GM21723 (cell line): ENCODE data around the gene USP31.

ENCODE experiments used
- ATAC-seq: cut with Tn5 transposase; IDR thresholded peaks from one replicate; pipeline ENCODE4 v1.9.1; 2021; ENCODE audit warnings: mild to moderate bottlenecking, moderate library complexity; ENCODE audit not compliant: unreplicated experiment

USP31 gene

DNA sequence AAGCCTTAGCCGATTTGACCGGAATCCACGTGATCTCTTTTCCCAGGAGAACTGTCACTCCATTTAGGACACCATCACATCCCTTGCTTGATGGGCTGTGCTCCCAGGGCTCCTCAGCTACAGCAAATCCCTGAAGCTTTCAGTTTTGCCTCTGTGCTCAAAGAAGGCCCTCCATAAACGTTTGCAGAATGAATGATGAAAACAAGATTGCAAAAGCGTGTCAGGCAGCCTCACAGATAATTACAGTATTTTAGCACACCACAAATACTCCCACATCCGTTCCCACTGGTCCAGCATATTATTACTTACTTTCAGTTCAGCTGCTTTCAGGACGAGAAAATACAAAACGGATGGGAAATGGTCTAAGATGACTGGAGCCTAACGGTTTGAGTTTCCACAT lies 84.6 kb downstream of the USP31 start:
- no peak for ATAC-seq

DNA sequence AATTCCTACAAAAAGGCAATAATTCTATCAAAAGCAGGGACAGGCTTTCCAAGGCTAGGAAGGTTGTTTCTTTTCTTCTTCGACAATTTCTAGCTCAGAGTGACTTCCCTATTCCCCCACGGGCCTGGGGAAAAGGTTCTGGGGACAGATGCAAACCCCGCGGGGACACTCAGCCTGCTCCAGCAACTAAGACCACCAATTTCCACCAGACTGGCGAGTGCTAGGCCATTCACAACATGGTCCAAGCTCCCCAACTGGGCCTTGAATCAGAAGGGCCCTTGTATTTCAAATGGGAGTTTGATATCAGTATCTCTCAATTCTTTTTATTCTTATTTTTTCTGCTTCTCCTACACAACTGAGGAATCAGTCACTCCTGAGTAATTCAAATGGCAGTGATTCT lies 86.7 kb downstream of the USP31 start:
- ATAC-seq = no peak

DNA sequence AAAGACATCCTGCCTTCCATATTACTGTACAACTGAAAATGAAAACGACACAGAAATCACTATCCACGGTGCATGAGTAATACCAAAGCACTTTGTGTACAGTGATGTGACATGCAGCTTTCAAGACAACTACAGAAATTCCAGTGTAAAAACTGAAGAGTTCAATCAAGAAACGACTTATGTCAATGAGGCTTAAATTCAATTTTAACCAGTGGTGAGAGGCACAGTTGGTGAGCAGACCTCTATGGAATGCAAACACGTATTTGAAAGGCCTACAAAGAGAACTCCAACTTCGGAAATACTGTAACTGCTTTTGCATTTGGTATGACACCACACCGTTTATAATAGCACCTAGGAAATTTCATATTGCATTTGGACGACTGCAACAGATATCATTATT lies 87.6 kb downstream of the USP31 start:
- ATAC-seq = no peak

DNA sequence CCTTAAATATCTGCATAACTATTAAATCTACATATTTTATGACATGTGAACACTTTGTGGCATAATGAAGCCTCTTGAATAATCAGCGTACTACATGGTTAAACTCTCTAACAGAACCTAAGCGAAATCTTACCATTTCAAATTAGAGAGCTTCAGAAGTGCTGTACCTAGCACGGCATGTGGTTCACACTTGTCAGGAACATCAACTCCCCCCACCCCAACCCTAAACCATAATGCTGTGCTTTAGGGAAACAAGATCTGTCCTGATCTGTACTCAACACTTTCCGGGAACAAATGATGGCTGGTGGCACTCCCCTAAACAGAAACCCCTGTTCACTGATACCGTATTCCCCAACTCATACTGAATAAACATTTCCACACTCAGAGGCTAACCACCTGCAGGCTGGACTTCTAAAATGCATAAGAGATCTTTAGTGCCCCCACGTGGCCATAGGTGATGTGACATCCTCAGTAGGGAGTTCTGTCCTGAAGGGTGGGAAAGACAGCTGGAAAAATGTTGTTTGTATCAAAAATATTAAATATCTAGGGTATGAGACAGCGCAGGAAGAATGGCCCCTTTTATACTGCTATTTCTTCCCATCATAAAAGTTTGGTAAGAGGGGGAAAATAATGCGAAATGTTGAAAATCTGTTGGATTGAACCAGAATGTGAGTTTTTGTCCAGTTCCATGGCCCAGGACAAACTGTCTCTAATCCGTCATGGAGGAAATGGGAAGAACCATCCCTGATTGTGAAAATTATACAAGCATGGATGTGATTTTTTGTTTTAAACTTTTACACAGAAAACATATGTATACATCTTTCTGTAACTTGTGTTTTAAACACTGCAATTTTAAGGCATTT lies 88.6 kb downstream of the USP31 start:
- ATAC-seq = no peak

DNA sequence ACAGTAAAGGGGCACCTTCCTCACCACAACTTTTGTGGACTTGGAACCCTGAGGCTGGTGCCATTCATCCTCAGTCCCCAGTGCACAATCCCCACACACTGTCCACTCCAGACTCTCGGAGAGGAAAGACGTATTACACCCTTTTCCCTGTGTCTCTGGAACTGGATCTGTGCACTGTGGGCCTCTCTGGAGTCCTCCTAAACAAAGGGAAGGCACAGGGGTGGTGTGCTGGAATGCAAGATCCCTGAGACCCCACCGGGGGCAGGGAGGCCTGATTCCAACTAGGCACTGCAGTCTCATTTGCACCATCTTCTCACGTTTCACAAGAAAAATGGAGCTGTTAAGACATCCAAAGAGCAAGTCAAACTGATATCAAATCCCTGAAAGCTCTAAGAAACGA lies 89.8 kb downstream of the USP31 start:
- no peak for ATAC-seq

DNA sequence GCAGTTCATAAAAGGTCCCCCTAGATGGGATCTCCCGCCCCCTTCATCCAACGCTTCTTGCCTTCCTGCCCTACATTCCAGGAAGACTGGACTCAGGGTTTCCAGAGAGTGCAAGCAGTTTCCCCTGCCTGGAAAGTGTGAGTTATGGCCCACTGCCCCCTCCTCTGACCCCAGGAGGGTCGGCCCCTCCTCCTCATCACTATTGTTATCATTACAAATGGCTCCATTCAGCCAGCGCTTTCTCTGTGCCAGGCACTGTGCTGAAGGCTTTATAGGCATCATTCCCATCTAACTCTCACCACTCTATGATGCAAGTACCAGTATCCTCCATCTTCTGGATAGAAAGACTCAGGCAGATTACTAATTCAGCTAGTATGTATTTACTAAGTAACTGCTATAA lies 90.7 kb downstream of the USP31 start:
- ATAC-seq = no peak

DNA sequence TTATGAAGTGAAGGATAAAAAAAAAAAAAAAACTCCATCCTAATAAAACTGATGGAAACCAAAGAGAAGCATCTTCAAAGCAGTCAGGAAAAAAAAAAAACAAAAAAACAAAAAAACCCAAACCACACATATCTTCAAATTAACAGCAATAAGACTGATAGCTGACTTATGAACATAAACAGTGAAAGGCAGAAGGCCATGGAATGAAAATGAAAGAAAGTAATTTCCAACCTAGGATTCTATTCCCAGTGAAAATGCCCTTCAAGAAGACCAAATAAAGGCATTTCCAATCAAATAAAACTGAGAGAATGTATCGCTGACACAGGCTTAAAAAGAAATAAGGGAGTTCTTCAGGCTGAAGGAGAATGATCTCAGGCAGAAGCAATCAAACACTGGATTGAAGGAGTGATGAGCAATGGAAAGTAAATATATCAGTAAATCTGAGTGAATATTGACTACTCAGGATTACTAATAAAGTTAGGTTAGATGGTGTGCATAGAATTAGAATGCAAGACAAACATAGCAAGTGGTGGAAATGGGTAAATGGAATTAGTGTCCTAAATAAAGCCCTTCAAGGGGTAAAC lies 92.1 kb downstream of the USP31 start:
- no peak for ATAC-seq

DNA sequence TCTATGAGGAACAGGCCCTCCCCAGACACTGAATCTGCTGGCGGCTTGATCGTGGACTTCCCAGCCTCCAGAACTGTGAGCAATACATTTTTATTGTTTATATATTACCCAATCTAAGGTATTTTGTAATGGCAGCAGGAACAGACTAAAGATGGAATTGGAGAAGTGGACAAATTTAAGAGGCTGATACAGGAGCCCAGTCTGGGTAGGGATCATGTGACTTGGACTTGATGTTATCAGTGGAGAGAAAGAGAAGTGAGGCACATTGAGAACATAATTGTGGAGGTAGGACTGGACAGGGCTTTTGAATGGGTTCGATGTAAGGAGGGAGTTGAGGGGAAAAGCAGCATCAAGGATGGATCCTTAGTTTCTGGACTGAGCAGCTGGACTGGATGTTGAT lies 93.8 kb downstream of the USP31 start:
- ATAC-seq = no peak

DNA sequence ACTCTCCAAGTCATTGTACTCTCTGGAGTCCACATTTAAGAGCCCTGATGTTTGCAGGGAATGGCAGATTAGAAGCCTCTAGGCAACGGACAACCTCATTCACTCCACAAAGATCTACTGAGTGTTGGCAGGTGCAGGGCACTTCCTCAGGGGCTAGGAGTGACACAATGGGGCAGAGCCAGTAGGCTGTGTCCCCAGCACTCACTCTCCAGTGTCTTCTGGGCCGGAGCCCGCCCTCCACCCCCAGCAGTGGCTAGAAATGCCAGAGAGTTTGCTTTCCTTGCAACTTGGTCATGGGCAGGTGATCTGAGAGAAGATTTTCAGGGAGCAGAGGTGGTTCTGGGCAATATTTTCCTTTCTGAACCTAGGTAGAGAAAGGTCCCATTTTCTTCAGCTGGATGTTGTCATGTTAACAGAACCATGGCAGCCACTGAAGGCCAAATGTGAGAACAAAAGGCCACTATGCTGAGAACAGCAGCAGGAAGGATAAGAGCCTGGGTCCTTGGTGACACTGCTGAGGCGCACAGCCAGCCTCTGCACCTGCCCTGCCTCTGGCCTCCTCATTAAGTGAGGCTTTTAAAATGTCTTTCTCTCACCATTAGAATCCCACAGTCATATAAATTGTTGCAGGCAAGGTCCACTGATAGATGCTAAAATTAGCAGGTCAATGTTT lies 96.2 kb downstream of the USP31 start:
- no peak for ATAC-seq

DNA sequence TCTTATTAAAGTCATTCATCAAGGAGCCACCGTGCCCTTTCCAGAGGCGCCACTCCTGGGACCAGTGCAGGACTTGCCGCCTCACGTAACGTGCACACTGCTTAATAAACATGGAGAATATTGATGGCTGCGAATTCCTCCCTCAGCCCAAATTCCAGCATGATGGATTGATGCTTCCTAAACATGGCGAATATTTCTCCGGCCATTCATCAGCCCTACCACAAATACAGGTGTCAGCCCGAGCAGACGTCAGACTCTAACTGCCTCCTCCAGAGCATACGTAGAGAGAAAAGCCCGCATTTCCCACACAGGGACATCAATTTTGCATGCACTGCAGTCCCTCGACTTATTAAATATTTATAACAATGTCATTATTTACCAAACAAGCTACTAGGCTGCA lies 97.0 kb downstream of the USP31 start:
- no peak for ATAC-seq

DNA sequence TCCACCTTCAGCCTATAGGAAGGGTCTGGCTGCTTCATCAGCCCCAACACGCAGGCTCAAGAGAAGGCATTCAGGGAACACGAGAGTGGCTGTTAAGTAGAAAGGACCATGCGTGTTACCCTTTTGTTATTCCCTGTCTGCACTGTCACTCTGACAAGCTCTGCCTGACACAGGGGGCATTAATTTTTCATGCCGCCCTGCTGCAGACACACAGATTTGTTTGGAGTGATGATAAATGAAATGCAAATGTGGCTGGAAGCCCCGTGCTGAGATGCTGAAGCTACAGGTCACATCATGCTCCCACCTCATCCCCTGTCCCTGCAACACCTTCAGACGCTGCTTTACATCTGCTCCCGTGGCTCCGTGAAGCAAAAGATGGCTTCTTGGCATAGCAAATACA lies 97.7 kb downstream of the USP31 start:
- ATAC-seq = no peak

DNA sequence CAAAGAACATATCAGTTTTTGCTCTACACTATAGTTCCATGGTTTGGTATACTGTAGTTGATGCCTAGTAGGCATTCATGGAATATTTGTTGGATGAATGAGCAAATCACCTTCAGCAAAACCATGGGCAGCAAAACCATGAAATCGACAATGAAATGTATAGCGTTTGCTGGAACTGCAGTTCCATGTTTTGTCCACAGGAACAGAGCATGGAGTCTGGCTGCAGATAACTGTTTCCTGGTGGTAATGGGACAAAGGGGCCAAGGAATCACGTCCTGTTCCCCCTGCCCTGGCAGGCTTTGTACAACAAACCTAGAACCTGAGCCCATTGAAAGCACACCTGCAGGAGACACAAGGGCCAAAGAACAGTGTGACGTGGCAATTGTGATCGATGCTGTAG lies 101.1 kb downstream of the USP31 start:
- no peak for ATAC-seq

DNA sequence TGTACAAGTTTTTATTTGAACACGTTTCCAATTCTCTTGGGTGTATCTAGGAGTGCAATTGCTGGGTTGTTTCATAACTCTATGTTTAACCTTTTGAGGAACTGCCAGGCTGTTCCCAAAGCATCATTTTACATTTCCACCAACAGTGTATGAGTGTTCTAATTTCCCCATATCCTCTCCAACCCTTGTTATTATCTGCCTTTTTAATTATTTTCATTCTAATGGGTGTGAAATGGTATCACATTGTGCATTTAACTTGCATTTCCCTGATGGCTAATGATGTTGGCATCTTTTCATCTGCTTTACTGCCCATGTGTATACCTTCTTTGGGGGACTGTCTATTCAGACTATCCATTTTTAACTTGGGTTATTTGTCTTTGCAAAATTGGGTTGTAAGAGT lies 104.2 kb downstream of the USP31 start:
- ATAC-seq = no peak

DNA sequence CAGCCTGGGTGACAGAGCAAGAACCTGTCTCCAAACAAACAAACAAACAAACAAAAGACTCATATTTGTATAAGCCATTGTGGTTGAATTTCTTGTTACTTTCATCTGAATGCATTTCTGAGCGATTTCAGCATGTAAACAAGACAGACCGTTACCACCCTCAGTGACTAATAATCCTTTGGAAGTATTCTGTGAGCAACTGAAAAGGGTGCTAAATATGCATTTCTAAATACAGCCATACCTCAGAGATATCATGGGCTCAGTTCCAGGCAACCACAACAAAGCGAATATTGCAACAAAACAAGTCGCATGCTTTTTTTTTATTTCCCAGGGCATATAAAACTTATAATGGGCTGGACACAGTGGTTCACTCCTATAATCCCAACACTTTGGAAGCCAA lies 109.0 kb downstream of the USP31 start:
- ATAC-seq = no peak

DNA sequence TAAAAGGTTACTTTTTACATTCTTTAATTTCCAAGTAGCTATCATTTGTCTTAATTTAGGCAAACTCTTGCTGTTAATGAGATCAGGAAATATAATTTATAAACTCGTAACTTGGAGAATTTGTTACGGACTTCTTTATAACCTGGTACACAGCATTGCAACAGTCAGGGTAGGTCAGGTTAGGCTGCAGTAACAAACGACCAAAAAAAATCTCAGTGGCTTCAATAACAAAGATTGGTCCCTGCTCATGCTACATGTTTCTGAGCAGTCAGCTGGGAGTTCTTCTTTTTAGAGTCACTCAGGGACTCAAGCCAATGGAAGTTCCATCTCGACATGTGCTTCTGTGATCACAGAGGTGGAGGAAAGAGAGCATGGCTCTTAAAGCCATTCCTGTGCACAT lies 110.1 kb downstream of the USP31 start:
- ATAC-seq = no peak

DNA sequence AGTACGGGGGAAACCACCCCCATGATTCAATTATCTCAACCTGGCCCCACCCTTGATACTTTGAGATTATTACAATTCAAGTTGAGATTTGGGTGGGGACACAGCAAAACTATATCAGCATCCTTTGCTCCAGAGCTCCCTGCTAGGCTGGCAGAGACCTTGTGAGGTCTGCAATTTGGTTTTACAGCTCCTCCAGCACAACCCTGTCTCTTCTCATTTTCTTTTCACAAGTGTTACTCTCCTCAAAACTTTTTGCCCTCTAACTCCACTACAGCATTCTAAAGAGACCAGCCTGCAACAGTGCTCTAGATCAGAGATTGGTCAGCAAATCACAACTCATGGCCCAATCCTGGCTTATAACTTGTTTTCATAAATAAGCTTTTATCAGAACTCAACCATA lies 114.0 kb downstream of the USP31 start:
- ATAC-seq = no peak

DNA sequence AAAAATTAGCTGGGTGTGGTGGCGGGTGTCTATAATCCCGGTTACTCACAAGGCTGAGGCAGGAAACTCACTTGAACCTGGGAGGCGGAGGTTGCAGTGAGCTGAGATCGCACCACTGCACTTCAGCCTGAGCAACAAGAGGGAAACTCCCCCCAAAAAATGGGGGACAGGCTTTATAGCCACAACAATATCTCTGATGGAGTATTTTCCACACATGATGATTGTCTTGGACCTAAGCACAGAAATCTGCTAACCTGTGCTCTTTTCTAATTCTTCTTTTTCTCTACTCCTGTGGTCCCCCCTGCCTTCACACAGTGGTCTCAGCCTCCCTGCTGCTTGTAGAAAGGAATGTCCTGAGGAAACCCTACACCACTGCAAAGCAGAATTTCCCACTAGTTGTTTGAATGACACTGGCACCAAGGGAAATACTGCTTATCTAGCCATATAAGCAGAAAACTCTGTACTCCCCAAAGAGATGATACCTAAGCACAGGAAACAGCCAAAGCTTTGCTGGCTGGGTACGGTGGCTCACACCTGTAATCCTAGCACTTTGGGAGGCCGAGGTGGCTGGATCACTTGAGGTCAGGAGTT lies 117.6 kb downstream of the USP31 start:
- ATAC-seq = no peak

DNA sequence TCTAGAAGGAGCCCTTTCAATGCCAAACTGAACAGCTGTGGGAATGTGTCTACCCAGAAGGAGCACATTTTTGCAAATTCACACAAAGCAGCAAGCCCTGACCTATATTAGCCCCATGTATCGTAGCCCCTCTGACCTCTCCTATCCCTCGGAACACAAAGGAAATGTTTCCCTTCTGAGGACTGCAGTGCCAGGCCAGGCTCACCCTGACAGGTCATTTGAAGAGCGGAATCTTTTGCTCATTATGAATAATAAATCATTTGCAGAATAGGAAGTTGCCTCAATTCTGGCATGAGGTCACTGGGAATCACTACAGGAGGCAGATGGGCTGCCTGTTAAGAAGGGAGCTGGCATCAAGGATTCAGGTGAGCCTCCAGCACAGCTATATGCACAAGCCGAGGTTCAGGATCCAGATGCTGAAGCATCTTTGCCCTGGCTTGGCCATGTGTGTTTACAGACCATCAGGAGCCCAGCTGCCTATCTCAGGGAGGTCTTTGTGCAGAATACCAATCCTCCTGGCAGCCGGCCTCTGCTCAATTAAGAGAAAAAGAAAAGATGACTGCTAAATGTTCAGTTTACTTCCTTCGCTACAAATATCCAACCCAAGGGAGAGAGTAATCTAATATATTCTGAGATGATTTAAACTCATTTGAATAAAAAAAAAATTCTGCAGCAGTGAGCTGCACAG lies 119.4 kb downstream of the USP31 start:
- no peak for ATAC-seq

DNA sequence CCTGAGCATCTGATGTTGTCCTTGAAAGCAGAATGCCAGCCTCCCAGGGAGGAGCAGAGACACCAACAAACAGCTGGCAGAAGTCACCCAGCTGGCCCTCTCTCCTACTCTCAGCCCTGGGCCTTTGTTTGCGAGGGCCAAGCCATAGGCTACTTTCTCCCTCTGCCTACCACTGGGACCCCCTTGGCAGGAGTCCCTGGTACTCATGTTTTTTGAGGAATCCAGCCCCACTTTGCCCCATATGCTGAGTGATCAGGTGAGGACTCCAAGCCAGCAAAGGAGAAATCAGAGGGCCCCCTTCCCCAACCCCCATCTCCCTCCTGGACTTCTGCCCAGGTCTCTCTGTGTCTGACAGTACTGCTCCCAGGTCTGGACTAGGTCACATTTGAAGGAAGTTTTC lies 121.9 kb downstream of the USP31 start:
- no peak for ATAC-seq

DNA sequence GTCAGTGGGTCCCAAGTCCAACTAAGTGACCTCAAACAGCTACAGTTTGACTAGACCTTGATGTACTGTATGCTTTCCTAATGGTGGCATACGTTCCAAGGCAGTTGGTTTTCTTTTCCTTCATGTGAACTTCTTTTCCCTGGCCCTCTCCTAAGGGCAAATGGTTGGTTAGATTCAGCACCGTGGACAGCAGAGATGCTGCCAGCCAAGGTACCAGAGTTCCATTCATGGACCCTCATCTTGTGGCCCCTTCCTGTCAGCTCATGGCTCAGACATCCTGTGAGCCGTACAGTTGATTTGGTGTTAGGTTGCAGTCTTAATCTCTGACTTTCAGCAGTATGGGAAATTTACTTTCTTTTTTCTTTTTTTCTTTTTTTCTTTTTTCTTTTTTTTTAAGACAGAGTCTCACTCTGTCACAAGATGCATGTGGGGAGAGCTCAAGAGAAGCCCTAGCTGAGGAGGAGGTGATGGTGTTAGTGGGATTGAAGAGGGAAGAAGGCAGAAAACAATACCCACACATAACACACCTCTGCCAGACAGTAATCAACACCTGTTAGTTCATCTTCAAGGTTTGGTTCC lies 122.4 kb downstream of the USP31 start:
- ATAC-seq = no peak
